ENCODE results near the gene UBE4B.
"Not testable (repeated sequence)": the region's sequence is repeated elsewhere in the genome, so short reads cannot be mapped to it uniquely, and the experiment has no call there.

UBE4B gene

DNA sequence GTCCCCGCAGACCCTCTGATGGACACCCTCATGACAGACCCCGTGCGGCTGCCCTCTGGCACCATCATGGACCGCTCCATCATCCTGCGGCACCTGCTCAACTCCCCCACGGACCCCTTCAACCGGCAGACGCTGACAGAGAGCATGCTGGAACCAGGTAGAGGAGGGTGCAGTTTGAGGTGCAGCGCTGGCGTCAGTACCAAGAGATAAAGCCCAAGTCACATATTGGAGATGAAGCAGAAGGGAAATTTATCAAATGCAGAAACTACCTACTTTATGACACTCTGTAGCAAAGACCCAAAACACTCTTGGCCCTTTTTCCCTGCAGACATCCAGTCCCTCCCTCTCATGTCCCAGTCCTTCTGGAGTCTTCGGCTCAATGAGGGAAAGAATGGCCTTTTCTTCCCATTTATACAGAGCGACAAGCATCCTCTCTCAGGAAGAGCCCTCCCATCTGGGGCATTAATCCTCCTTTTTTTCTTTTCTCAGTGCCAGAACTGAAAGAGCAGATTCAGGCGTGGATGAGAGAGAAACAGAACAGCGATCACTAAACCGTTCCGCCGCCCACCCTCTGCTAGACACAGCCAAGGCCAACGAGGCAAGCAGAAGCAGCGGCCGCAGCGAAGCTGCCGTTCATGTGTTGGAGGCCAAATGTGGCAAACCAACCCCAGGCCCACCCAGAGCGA is 146.8 kb downstream of the UBE4B start:
- DNase-seq: no peak

- DNase-seq: no peak
Measured at GRCh38 chr1:10181154-10181553, 148.4 kb downstream of the UBE4B start.

GRCh38 chr1:10185759-10186158 is 153.0 kb downstream of the UBE4B start:
- DNase-seq: no peak

- DNase-seq: no peak
Measured at GRCh38 chr1:10186331-10187025, 153.7 kb downstream of the UBE4B start.

DNA sequence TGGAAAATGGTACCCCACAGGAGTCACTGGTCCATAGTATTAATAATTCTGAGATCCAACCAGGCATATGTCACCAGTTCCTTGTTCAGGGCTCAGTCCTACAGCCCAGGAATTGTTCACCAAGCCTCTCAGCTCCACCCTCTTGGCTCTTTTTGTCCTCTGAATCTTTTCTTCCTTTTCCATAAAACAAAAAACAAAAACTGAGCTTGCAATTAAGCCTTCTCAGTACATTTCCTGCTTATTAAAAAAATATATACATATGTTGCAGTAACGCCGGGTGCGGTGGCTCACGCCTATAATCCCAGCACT is 154.2 kb downstream of the UBE4B start:
- DNase-seq: no peak

DNA sequence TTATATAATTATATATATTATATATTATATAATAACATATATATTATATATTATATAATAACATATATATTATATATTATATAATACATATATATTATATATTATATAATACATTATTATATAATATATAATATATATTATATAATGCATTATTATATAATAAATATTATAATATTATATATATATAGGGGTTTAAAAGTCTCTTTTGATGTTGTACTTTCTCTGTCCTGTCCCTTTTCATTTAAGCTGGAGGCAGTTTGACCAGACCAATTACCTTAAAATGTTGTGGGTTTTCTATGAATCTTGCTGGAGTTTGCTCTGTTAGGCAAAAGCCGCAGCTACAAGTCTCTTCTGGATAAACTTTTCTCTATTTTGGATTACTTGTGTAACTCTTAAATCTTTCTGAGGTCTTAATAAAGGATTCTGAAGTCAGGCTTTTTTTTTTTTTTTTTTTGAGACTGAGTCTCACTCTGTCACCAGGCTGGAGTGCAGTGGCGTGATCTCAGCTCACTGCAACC is 155.4 kb downstream of the UBE4B start:
- no peak for DNase-seq

GRCh38 chr1:10189659-10190058 is 156.9 kb downstream of the UBE4B start:
- DNase-seq: no peak

GRCh38 chr1:10192263-10192662 is 159.5 kb downstream of the UBE4B start:
- DNase-seq: no peak

DNA sequence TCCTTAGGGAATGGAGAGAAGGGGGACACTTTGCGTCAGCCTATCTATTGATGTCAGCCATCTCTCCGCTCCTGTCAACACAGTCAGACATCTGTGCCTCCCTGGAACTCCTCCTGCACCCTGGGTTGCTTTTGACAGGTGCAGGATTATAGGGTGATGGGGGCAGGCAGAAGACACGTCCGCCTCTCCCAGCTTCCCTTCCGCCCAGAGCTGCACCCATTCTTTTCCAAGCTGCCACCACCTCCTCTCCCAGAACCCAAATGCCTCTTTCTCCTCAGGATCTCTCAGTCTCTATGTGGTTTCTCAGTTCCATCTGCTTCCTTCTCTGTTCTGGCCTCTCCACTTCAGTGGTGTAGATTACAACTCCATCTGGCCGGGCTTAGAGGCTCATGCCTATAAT is 160.5 kb downstream of the UBE4B start:
- no peak for DNase-seq

- no peak for DNase-seq
Measured at GRCh38 chr1:10195570-10195969, 162.8 kb downstream of the UBE4B start.

- no peak for DNase-seq
Measured at GRCh38 chr1:10196976-10197375, 164.2 kb downstream of the UBE4B start.

GRCh38 chr1:10200620-10201019 is 167.9 kb downstream of the UBE4B start:
- no peak for DNase-seq

GRCh38 chr1:10204003-10204642 is 171.4 kb downstream of the UBE4B start:
- no peak for DNase-seq

DNA sequence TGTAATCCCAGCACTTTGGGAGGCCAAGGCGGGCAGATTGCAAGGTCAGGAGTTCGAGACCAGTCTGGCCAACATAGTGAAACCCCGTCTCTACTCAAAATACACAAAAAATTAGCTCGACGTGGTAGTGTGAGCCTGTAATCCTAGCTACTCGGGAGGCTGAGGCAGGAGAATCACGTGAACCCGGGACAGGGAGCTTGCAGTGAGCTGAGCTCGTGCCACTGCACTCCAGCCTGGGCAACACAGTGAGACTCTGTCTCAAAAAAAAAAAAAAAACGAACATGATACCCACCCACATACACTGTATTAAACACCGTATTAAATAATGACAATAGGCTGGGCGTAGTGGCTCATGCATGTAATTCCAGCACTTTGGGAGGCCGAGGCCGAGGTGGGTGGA is 172.4 kb downstream of the UBE4B start:
- DNase-seq: not testable (repeated sequence)

DNA sequence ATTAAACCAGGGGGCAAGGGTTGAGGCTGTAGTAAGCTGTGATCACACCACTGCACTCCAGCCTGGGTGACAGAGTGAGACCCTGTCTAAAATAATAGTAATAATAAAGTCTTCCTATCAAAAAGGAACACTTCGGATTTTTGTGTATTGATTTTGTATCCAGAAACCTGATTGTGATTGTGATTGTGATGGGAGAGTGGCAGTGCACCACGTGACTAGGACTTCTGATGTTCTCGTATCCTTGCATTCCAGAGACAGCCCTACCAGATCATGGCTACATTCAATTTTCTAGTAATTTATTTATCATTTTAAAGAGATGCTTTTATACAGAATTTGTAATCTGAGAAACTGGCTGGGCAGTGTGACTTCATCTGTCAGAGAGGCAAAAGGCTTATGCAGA is 175.1 kb downstream of the UBE4B start:
- no peak for DNase-seq

DNA sequence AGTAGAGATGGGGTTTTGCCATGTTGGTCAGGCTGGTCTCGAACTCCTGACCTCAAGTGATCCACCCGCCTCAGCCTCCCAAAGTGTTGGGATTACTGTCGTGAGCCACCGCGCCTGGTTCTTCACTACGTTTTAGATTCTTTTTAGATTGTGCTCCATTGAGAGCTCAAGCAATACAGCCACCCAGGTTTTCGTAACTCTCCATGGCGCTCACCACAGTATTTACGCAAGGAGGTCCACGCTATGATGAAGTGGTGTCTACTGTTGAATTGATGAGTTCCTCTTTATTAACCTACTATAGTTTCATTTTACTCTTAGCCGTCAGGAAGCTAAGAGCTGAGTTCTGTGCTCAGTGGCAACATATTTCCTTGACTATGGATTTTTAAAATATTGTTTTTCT is 175.8 kb downstream of the UBE4B start:
- DNase-seq: no peak

DNA sequence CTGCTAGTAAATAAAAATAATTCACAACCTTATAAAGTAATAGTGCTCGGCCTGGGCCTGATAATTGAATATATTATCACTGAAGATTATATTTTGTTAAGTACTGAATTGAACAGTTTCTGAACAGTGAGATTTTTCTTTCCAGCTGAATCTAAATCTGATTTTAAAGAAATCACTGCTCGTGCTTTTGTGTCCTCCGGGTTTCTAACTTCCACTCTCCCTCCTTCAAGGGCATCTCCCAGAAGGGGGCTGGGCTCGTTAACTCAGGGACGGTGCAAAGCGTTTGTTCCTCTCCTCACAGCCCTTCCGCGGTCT is 176.8 kb downstream of the UBE4B start:
- DNase-seq: no peak

DNA sequence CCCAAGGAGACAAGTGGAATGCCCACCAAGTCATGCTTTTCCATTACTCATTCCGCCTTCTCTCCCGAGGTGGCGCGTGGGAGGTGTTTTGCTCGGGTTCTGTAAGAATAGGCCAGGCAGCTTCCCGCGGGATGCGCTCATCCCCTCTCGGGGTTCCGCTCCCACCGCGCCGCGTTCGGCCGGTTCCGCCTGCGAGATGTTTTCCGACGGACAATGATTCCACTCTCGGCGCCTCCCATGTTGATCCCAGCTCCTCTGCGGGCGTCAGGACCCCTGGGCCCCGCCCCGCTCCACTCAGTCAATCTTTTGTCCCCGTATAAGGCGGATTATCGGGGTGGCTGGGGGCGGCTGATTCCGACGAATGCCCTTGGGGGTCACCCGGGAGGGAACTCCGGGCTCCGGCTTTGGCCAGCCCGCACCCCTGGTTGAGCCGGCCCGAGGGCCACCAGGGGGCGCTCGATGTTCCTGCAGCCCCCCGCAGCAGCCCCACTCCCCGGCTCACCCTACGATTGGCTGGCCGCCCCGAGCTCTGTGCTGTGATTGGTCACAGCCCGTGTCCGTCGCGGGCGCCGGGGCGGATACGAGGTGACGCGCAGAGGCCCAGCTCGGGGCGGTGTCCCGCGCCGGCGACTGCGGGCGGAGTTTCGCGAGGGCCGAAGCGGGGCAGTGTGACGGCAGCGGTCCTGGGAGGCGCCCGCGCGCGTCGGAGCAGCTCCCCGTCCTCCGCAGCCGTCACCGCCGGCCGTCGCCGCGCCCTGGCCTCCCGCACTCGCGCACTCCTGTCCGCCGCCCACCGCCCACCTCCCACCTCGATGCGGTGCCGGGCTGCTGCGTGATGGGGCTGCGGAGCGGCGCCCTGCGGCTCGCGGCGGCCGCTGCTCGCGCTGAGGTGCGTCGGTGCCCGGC is 177.4 kb downstream of the UBE4B start, which contains the start of gene KIF1B:
Gene KIF1B (plus strand): TSS at position 666 of the 906 bp plus-strand sequence. CDS start 21,759 bp downstream, outside the sequence.
- peak; percentile 97 for DNase-seq

- no peak for DNase-seq
Measured at GRCh38 chr1:10210841-10211804, 178.4 kb downstream of the UBE4B start.

GRCh38 chr1:10211805-10212410 is 179.2 kb downstream of the UBE4B start:
- DNase-seq: no peak

DNA sequence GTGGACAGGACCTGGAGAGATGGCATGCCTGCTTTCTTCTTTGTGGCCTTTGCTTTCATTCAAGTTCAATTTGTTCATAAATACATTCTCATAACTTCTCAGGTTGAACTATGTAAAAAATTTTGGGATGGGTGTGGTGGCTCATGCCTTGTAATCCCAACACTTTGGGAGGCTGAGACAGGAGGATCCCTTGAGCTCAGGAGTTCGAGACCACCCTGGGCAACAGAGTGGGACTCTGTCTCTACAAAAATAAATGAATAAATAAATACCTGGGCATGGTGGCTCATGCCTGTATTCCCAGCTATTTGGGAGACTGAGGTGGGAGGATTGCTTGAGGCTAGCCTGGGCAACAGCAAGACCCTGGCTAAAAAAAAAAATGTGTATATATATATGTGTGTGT is 179.7 kb downstream of the UBE4B start:
- no peak for DNase-seq

Data from NK-92 treated with Interleukin-12 subunit alpha and Interleukin-12 subunit beta, amount 100 ng/mL, for 24 hours (cell line).